Sigmoid colon (tissue), 4 donors: ENCODE measurements around the gene NDFIP1.

Experiments used
- CTCF ChIP-seq, 4 experiments: fragments of 450-650 bp in 3 of 4; fragments of 200-600 bp in 1 of 4; IDR thresholded peaks; one replicate each; pipeline ENCODE4 v1.5.1; 2016 to 2019; ENCODE audit warnings: antibody characterized with exemption in 4 of 4, mild to moderate bottlenecking in 3 of 4, moderate library complexity in 2 of 4
- POLR2AphosphoS5 ChIP-seq, 4 donors: sonication (generic); formaldehyde crosslinking; IDR thresholded peaks; one replicate each; pipeline ENCODE4 v1.6.1; 2017; ENCODE audit warnings: antibody characterized with exemption in 4 of 4

- TF ChIP-seq POLR2AphosphoS5 (IDR thresholded peaks at IDR 0.05) (no peak), CTCF (IDR thresholded peaks at IDR 0.05) (no peak)
These were observed 49.2 kb upstream of the NDFIP1 start for GRCh38 chr5:142059304-142059940.
